Mucosa of rectum (tissue), 2 donors: ENCODE data around the gene POLR1A.

Source experiments
- H3K27ac ChIP-seq, 2 donors: one replicate each; pipeline ENCODE4 v1.7.0; 2013; ENCODE audit warnings: inconsistent platforms in 2 of 2, low read depth in 2 of 2, low read length in 2 of 2
- H3K27me3 ChIP-seq, 2 donors: one replicate each; pipeline ENCODE4 v1.7.0; 2013; ENCODE audit warnings: low read length in 2 of 2; ENCODE audit not compliant: control insufficient read depth in 2 of 2, insufficient read depth in 2 of 2
- H3K36me3 ChIP-seq, 2 donors: one replicate each; pipeline ENCODE4 v1.7.0; 2013; ENCODE audit warnings: low read length in 2 of 2; ENCODE audit not compliant: control insufficient read depth in 2 of 2, insufficient read depth in 2 of 2
- H3K4me1 ChIP-seq, 2 donors: one replicate each; pipeline ENCODE4 v1.7.0; 2013; ENCODE audit warnings: low read length in 2 of 2, mild to moderate bottlenecking in 1 of 2; ENCODE audit not compliant: control insufficient read depth in 2 of 2, insufficient read depth in 2 of 2
- H3K4me3 ChIP-seq, 2 donors: one replicate each; pipeline ENCODE4 v1.7.0; 2013; ENCODE audit warnings: low read length in 2 of 2
- H3K9ac ChIP-seq, 2 donors: one replicate each; pipeline ENCODE4 v1.7.0; 2013; ENCODE audit warnings: low read length in 2 of 2, low read depth in 1 of 2, mild to moderate bottlenecking in 1 of 2
- H3K9me3 ChIP-seq, 2 donors: one replicate each; pipeline ENCODE4 v1.7.0; 2013; ENCODE audit warnings: low read length in 2 of 2; ENCODE audit not compliant: control insufficient read depth in 2 of 2
- donor health status: healthy.
- donor health status: Normal muscosa, but diverticular disease.

Gene POLR1A

GRCh38 chr2:86039178-86039962, 66.3 kb downstream of the POLR1A start:
- Histone ChIP-seq H3K9ac (no peak overlapping the region), H3K36me3 (peaks cover 44 to 62% of the 10 kb centered on the region in 2 donors)

GRCh38 chr2:86038291-86039081, 67.2 kb downstream of the POLR1A start:
- Histone ChIP-seq H3K9ac (no peak overlapping the region), H3K27me3 (no peaks in the 10 kb centered on the region), H3K27ac (peak overlapping the region; percentile 77 to 93), H3K9me3 (no peaks in the 10 kb centered on the region), H3K4me1 (peaks cover 30 to 31% of the 10 kb centered on the region in 2 donors), H3K4me3 (peak overlapping the region in 1 of 2 donors; percentile 24), H3K36me3 (peaks cover 50 to 62% of the 10 kb centered on the region in 2 donors)

More at GRCh38 chr2:86039178-86039962, 66.3 kb downstream of the POLR1A start:
- Histone ChIP-seq H3K4me1 (peaks cover 30 to 31% of the 10 kb centered on the region in 2 donors), H3K27me3 (no peaks in the 10 kb centered on the region), H3K9me3 (no peaks in the 10 kb centered on the region), H3K4me3 (no peak overlapping the region), H3K27ac (peak overlapping the region in 1 of 2 donors; percentile 93)

- Histone ChIP-seq H3K9ac (peak overlapping the region in 1 of 2 donors; percentile 36), H3K9me3 (no peaks in the 10 kb centered on the region), H3K4me1 (peaks cover 30 to 31% of the 10 kb centered on the region in 2 donors), H3K4me3 (no peak overlapping the region), H3K27me3 (no peaks in the 10 kb centered on the region), H3K36me3 (peaks cover 49 to 62% of the 10 kb centered on the region in 2 donors), H3K27ac (peak overlapping the region; percentile 77 to 93)
These were observed 67.9 kb downstream of the POLR1A start for GRCh38 chr2:86037795-86038192.

- Histone ChIP-seq H3K27ac (peak overlapping the region; percentile 77 to 93), H3K4me3 (peak overlapping the region in 1 of 2 donors; percentile 13), H3K9me3 (no peaks in the 10 kb centered on the region), H3K36me3 (peaks cover 44 to 60% of the 10 kb centered on the region in 2 donors), H3K27me3 (no peaks in the 10 kb centered on the region), H3K9ac (peak overlapping the region in 1 of 2 donors; percentile 70), H3K4me1 (peaks cover 30 to 31% of the 10 kb centered on the region in 2 donors)
These were observed 68.4 kb downstream of the POLR1A start for GRCh38 chr2:86037141-86037794.

GRCh38 chr2:86036669-86037138, 69.0 kb downstream of the POLR1A start:
- peak overlapping the region; percentile 77 to 93 for H3K27ac ChIP-seq
- no peaks in the 10 kb centered on the region for H3K9me3 ChIP-seq
- peak overlapping the region in 1 of 2 donors; percentile 48 for H3K4me3 ChIP-seq
- peaks cover 40 to 60% of the 10 kb centered on the region in 2 donors for H3K36me3 ChIP-seq
- peak overlapping the region in 1 of 2 donors; percentile 70 for H3K9ac ChIP-seq
- H3K27me3 ChIP-seq, result no peaks in the 10 kb centered on the region
- peaks cover 30 to 31% of the 10 kb centered on the region in 2 donors for H3K4me1 ChIP-seq

GRCh38 chr2:86035883-86036668, 69.6 kb downstream of the POLR1A start:
- peaks cover 30 to 31% of the 10 kb centered on the region in 2 donors for H3K4me1 ChIP-seq

GRCh38 chr2:86035376-86035882, 70.3 kb downstream of the POLR1A start:
- Histone ChIP-seq H3K4me1 (peaks cover 30 to 31% of the 10 kb centered on the region in 2 donors), H3K9ac (peak overlapping the region; percentile 37 to 44), H3K36me3 (peaks cover 37 to 63% of the 10 kb centered on the region in 2 donors)

More at GRCh38 chr2:86035883-86036668, 69.6 kb downstream of the POLR1A start:
- peak overlapping the region; percentile 77 to 93 for H3K27ac ChIP-seq
- H3K36me3 ChIP-seq, result peaks cover 34 to 60% of the 10 kb centered on the region in 2 donors
- H3K9me3 ChIP-seq, result no peaks in the 10 kb centered on the region
- H3K4me3 ChIP-seq, result peak overlapping the region; percentile 30 to 48
- H3K27me3 ChIP-seq, result no peaks in the 10 kb centered on the region
- peak overlapping the region; percentile 37 to 70 for H3K9ac ChIP-seq

GRCh38 chr2:86033751-86034692, 71.7 kb downstream of the POLR1A start:
- Histone ChIP-seq H3K9ac (no peak overlapping the region), H3K27ac (no peak overlapping the region), H3K4me1 (peaks cover 30 to 31% of the 10 kb centered on the region in 2 donors), H3K9me3 (no peaks in the 10 kb centered on the region), H3K27me3 (no peaks in the 10 kb centered on the region), H3K4me3 (no peak overlapping the region), H3K36me3 (peaks cover 41 to 63% of the 10 kb centered on the region in 2 donors)

More at GRCh38 chr2:86035376-86035882, 70.3 kb downstream of the POLR1A start:
- H3K27ac ChIP-seq, result peak overlapping the region; percentile 77 to 93
- H3K4me3 ChIP-seq, result peak overlapping the region in 1 of 2 donors; percentile 48
- no peaks in the 10 kb centered on the region for H3K27me3 ChIP-seq
- no peaks in the 10 kb centered on the region for H3K9me3 ChIP-seq
